ENCODE measurements around the gene ZNF518A.

ZNF518A gene

DNA sequence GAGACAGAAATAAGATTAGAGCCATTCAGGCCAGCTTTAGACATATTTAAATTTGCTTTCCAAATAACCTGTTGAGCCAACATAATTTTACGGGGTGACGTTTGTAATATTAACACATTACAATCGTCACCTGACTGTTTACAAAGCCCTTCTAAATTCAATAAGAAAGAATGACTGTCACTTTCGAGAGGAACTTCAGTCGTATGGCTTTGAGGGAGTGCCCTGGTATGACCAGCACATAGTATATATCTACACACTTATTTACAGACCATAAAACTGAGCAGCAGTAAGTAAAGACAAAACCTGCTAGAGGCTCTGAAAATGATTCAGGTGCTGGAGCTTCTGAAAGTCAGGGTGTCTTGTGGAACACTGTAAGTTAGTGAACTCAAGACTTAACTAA, 78.8 kb downstream of the ZNF518A start:
- no peak for TF ChIP-seq ZFX (IDR thresholded peaks at IDR 0.05; ENCODE audit: borderline replicate concordance)
- TF ChIP-seq, protein P1, sequence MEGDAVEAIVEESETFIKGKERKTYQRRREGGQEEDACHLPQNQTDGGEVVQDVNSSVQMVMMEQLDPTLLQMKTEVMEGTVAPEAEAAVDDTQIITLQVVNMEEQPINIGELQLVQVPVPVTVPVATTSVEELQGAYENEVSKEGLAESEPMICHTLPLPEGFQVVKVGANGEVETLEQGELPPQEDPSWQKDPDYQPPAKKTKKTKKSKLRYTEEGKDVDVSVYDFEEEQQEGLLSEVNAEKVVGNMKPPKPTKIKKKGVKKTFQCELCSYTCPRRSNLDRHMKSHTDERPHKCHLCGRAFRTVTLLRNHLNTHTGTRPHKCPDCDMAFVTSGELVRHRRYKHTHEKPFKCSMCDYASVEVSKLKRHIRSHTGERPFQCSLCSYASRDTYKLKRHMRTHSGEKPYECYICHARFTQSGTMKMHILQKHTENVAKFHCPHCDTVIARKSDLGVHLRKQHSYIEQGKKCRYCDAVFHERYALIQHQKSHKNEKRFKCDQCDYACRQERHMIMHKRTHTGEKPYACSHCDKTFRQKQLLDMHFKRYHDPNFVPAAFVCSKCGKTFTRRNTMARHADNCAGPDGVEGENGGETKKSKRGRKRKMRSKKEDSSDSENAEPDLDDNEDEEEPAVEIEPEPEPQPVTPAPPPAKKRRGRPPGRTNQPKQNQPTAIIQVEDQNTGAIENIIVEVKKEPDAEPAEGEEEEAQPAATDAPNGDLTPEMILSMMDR (IDR thresholded peaks at IDR 0.05): no peak
- H3K27ac ChIP-seq: no peak overlapping the region

GRCh38 chr10:96211764-96212163, 81.7 kb downstream of the ZNF518A start:
- H3K27ac ChIP-seq: no peak overlapping the region
- TF ChIP-seq, protein P1 (IDR thresholded peaks at IDR 0.05): no peak
- no peak for TF ChIP-seq ZFX (IDR thresholded peaks at IDR 0.05; ENCODE audit: borderline replicate concordance)

DNA sequence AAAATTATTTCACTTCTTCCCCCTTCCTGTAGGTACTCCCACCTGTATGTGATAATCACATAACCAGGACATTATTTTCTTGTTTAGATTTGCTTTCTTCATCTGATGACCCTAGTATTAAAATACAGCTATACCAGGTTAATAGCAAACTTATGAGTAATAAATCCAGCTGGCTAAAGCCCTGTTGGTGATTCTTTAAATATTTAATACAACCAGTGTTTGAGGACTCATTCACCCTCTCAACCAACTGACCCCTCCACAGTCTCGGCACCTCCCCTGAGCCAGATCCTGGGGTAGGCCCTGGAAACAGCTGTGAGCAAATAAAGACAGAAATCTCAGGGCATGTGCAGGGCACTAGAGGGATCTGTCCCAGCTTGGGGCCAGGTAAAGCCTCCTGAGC, 82.8 kb downstream of the ZNF518A start:
- no peak overlapping the region for H3K27ac ChIP-seq
- no peak for TF ChIP-seq ZFX (IDR thresholded peaks at IDR 0.05; ENCODE audit: borderline replicate concordance)
- TF ChIP-seq, protein P1 (IDR thresholded peaks at IDR 0.05): no peak

Measured in 22Rv1 (cell line).